Naive thymus-derived CD8-positive, alpha-beta T cell (primary cell): ENCODE data around the gene ZBTB16. TPM values are rescaled to one million over a fixed set of nuclear protein-coding genes. Genes with fewer than 3 reads are reported as not detected.

ENCODE experiments used
- ATAC-seq, 2 donors: fragments of 150-1000 bp; cut with Tn5 transposase in 1 of 2; sonication (Bioruptor Pico), chemical (Tn5 transposase) in 1 of 2; 1 replicate in 1 of 2; 2 replicates in 1 of 2; pipeline ENCODE4 v1.10.0; 2021; ENCODE audit warnings: mild to moderate bottlenecking in 2 of 2, moderate library complexity in 2 of 2
- POLR2A ChIA-PET: fragments of 350-600 bp; sonication (Branson Sonifier 250); formaldehyde crosslinking; loops from one replicate; lab custom pipeline; 2021; ENCODE audit warnings: antibody characterized with exemption; lab: Charles Lee
- DNase-seq, 10 donors: peaks; one replicate each; pipeline versions ENCODE4 v3.0.0 to v3.0.0-alpha.2; 2020 to 2022
- H3K27ac Mint-ChIP-seq, 10 donors: one replicate each; pipeline ENCODE4 v1.8.0; 2020 to 2022; ENCODE audit warnings: mild to moderate bottlenecking in 10 of 10, mixed read lengths in 10 of 10, moderate library complexity in 4 of 10, inconsistent platforms in 1 of 10
- H3K27me3 Mint-ChIP-seq, 5 donors: one replicate each; pipeline ENCODE4 v1.8.0; 2021 to 2022; ENCODE audit warnings: mixed read lengths in 5 of 5
- H3K36me3 Mint-ChIP-seq, 3 donors: one replicate each; pipeline ENCODE4 v1.8.0; 2020 to 2022; ENCODE audit warnings: mixed read lengths in 3 of 3, mild to moderate bottlenecking in 2 of 3, inconsistent platforms in 1 of 3
- H3K4me1 Mint-ChIP-seq, 4 donors: one replicate each; pipeline ENCODE4 v1.8.0; 2021 to 2022; ENCODE audit warnings: mixed read lengths in 4 of 4
- H3K4me3 Mint-ChIP-seq, 10 donors: one replicate each; pipeline ENCODE4 v1.8.0; 2020 to 2022; ENCODE audit warnings: mild to moderate bottlenecking in 10 of 10, mixed read lengths in 10 of 10, moderate library complexity in 6 of 10, inconsistent platforms in 1 of 10
- H3K9me3 Mint-ChIP-seq, 9 donors: one replicate each; pipeline ENCODE4 v1.8.0; 2020 to 2022; ENCODE audit warnings: mixed read lengths in 9 of 9, mild to moderate bottlenecking in 3 of 9, inconsistent platforms in 1 of 9, moderate library complexity in 1 of 9
- polyA plus RNA-seq, 3 donors: library from polyadenylated mRNA; unstranded; fragments of 300-500 nt; fragmentation: Illumina TruSeq; gene quantifications; one replicate each; pipeline ENCODE4 v1.2.3, GENCODE V29; 2021
- total RNA-seq, 8 experiments: library from RNA in 2 of 8; stranded (reverse) in 2 of 8; gene quantifications; one replicate each; pipeline ENCODE4 v1.2.3 and lab custom pipeline; 2021 to 2026

The ZBTB16 gene
- total and polyA plus RNA-seq, 5 experiments from 2014 or later: 0.21 to 7.5 (median 2.5) TPM

GRCh38 chr11:114130115-114130576 lies 70.6 kb downstream of the ZBTB16 start:
- Mint-ChIP-seq H3K4me1 (peaks cover 19 to 60% (median 38%) of the 10 kb centered on the region in 4 donors), H3K4me3 (peak overlapping the region in 1 of 10 donors; percentile 11), H3K27ac (peak overlapping the region in 1 of 10 donors; percentile 41), H3K36me3 (no peaks in the 10 kb centered on the region), H3K9me3 (no peaks in the 10 kb centered on the region), H3K27me3 (no peaks in the 10 kb centered on the region)
- POLR2A ChIA-PET: interaction anchor here (0.6 to 0.8 kb wide), 2 partner anchors 13 to 61 kb away, joined by 3 to 8 read pairs; no protein-coding TSS in a partner anchor
- no peak for DNase-seq
- ATAC-seq: no peak

DNA sequence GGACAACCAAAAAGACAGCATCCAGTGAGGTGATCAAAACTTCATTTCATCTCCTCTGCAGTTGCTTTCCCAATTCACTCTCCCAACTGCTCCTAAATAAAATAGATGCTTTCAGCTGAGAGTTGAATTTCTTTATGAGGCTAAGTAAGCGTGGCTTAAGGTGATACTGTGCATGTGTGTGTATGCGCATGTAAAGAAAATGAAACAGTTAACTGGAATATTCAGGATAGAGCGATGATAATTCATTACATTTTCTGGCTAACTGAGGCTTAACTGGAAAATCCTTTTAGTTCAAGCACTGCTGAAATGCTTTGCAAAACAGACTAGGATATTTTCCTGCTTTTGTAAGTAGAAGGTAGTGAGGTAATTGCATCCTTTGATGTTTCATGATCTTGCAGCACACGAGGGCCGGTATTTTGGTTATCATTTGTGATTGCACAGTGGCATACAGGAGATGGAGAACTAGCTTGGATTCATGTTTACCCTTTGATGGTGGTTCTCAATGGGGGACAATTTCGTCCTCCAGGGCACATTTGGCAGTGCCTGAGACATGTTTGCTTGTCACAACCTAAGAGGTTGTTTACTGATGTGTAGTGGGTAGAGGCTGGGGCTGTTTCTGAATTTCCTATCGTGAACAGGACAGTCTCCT lies 71.2 kb downstream of the ZBTB16 start:
- Mint-ChIP-seq H3K9me3 (no peaks in the 10 kb centered on the region), H3K27ac (peak overlapping the region in 3 of 10 donors; percentile 6 to 51 (median 41)), H3K4me1 (peaks cover 21 to 66% (median 44%) of the 10 kb centered on the region in 4 donors), H3K36me3 (no peaks in the 10 kb centered on the region), H3K4me3 (peak overlapping the region in 2 of 10 donors; percentile 16 to 42), H3K27me3 (no peaks in the 10 kb centered on the region)
- no peak for DNase-seq
- ATAC-seq: no peak
- POLR2A ChIA-PET: no interaction called here

DNA sequence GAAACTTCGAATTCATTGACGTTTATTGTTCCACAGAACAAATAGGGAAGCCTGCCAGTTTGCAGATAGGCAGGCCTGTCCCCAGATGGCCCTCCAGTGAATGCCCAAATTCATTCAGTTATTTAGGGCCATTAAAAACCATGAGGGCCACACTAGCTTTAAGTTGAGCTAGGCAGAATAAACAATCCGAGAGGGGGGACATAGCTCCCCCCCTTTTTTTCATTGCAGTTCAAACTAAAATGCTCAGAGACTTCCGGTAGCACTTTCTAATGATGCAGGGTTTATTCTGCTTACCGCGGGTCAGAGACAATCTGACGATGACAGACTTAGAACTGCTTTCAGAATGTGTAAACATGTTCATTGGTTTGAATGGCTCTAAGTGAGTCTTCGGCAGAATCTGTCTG lies 72.0 kb downstream of the ZBTB16 start:
- Mint-ChIP-seq H3K9me3 (no peaks in the 10 kb centered on the region), H3K27ac (peak overlapping the region in 8 of 10 donors; percentile 15 to 82 (median 38)), H3K4me1 (peaks cover 21 to 73% (median 52%) of the 10 kb centered on the region in 4 donors), H3K4me3 (peak overlapping the region in 8 of 10 donors; percentile 2 to 69 (median 36)), H3K36me3 (no peaks in the 10 kb centered on the region), H3K27me3 (no peaks in the 10 kb centered on the region)
- peak; percentile 47 to 88 for ATAC-seq
- POLR2A ChIA-PET: no interaction called here
- peak in 2 of 10 donors; percentile 26 to 30 for DNase-seq

- peaks cover 25 to 80% (median 57%) of the 10 kb centered on the region in 4 donors for H3K4me1 Mint-ChIP-seq
- DNase-seq (no peak), ATAC-seq (no peak)
- no peaks in the 10 kb centered on the region for H3K36me3 Mint-ChIP-seq
- no peaks in the 10 kb centered on the region for H3K27me3 Mint-ChIP-seq
- H3K27ac Mint-ChIP-seq: no peak overlapping the region
- H3K4me3 Mint-ChIP-seq: no peak overlapping the region
- POLR2A ChIA-PET: no interaction called here
- no peaks in the 10 kb centered on the region for H3K9me3 Mint-ChIP-seq
Observed at GRCh38 chr11:114132417-114132816, 72.9 kb downstream of the ZBTB16 start.

DNA sequence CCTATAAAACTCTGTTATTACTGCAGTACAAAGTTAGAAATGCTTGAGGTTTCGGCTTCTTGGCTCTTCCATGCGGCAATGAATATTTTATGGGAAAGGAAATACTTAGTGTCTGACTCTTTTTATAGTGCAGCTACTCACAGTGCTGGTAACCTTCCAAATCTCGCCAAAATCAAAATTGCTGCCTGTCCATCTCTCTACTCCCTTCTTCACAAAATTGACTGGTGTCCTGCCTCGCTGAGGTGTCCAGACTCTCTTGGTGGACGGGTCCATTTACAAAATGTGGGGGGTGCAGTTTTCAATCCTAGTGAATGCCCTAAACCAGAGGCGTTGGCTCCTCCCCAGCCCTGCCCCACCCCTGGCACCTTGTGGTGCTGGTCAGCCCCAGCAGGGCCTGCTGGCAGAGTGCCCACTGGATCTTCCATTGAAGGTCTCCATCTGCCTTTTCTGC lies 73.5 kb downstream of the ZBTB16 start:
- ATAC-seq (no peak), DNase-seq (no peak)
- Mint-ChIP-seq H3K36me3 (no peaks in the 10 kb centered on the region), H3K4me1 (peaks cover 25 to 82% (median 61%) of the 10 kb centered on the region in 4 donors), H3K4me3 (no peak overlapping the region), H3K27me3 (no peaks in the 10 kb centered on the region), H3K9me3 (peaks cover 0 to 2% (median 0%) of the 10 kb centered on the region in 9 donors), H3K27ac (peak overlapping the region in 1 of 10 donors; percentile 77)
- POLR2A ChIA-PET: no interaction called here

GRCh38 chr11:114133548-114134329 lies 74.2 kb downstream of the ZBTB16 start:
- peaks cover 23 to 80% (median 63%) of the 10 kb centered on the region in 4 donors for H3K4me1 Mint-ChIP-seq
- POLR2A ChIA-PET: interaction anchor here (1.3 kb wide), 1 partner anchor 7 kb away, joined by 3 read pairs; no protein-coding TSS in a partner anchor
- no peak for ATAC-seq

DNA sequence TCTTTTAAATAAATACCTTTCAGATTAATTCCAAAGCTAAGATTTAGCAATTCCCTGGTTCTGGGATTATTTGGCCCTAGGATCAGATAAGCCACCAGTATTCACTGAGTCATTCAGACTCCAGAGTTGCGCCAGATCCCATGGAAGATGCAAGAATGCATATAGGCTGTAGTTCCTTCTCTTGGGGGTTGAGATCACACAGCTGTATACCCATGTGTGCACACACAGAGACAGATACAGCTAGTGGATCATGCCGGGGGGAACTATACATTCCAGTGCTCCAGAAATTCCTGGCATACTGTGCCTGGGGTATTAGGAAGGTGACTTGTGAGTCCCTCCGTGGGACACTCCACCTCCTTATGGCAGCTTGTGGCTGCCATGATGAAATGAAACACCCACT lies 75.4 kb downstream of the ZBTB16 start:
- peaks cover 17 to 81% (median 62%) of the 10 kb centered on the region in 4 donors for H3K4me1 Mint-ChIP-seq
- no peak overlapping the region for H3K27ac Mint-ChIP-seq
- ATAC-seq: no peak
- H3K9me3 Mint-ChIP-seq: peaks cover 0 to 2% (median 0%) of the 10 kb centered on the region in 9 donors
- POLR2A ChIA-PET: interaction anchor here (1.3 to 1.5 kb wide), 2 partner anchors 8 to 58 kb away, joined by 3 read pairs; no protein-coding TSS in a partner anchor
- no peaks in the 10 kb centered on the region for H3K36me3 Mint-ChIP-seq
- no peak overlapping the region for H3K4me3 Mint-ChIP-seq
- no peaks in the 10 kb centered on the region for H3K27me3 Mint-ChIP-seq
- DNase-seq: no peak

More at GRCh38 chr11:114133548-114134329, 74.2 kb downstream of the ZBTB16 start:
- Mint-ChIP-seq H3K27me3 (no peaks in the 10 kb centered on the region), H3K27ac (peak overlapping the region in 4 of 10 donors; percentile 2 to 75 (median 27)), H3K4me3 (no peak overlapping the region), H3K36me3 (no peaks in the 10 kb centered on the region), H3K9me3 (peaks cover 0 to 2% (median 0%) of the 10 kb centered on the region in 9 donors)
- no peak for DNase-seq

- H3K27ac Mint-ChIP-seq: no peak overlapping the region
- H3K36me3 Mint-ChIP-seq: no peaks in the 10 kb centered on the region
Observed at GRCh38 chr11:114135737-114136151, 76.2 kb downstream of the ZBTB16 start.

GRCh38 chr11:114136686-114137640 lies 77.5 kb downstream of the ZBTB16 start:
- Mint-ChIP-seq H3K27me3 (peaks cover 0 to 2% (median 0%) of the 10 kb centered on the region in 5 donors), H3K9me3 (peaks cover 0 to 2% (median 0%) of the 10 kb centered on the region in 9 donors), H3K27ac (peak overlapping the region in 6 of 10 donors; percentile 6 to 62 (median 44)), H3K36me3 (peaks cover 0 to 5% (median 0%) of the 10 kb centered on the region in 3 donors), H3K4me3 (peak overlapping the region in 8 of 10 donors; percentile 13 to 62 (median 52)), H3K4me1 (peaks cover 18 to 75% (median 48%) of the 10 kb centered on the region in 4 donors)
- ATAC-seq: no peak
- POLR2A ChIA-PET: no interaction called here
- no peak for DNase-seq

More at GRCh38 chr11:114135737-114136151, 76.2 kb downstream of the ZBTB16 start:
- H3K4me1 Mint-ChIP-seq: peaks cover 20 to 80% (median 58%) of the 10 kb centered on the region in 4 donors
- no peak overlapping the region for H3K4me3 Mint-ChIP-seq
- no peak for DNase-seq
- POLR2A ChIA-PET: interaction anchor here (1.5 kb wide), 1 partner anchor 57 kb away, joined by 3 read pairs; no protein-coding TSS in a partner anchor
- H3K9me3 Mint-ChIP-seq: peaks cover 0 to 2% (median 0%) of the 10 kb centered on the region in 9 donors
- peaks cover 0 to 2% (median 0%) of the 10 kb centered on the region in 5 donors for H3K27me3 Mint-ChIP-seq
- ATAC-seq: no peak

DNA sequence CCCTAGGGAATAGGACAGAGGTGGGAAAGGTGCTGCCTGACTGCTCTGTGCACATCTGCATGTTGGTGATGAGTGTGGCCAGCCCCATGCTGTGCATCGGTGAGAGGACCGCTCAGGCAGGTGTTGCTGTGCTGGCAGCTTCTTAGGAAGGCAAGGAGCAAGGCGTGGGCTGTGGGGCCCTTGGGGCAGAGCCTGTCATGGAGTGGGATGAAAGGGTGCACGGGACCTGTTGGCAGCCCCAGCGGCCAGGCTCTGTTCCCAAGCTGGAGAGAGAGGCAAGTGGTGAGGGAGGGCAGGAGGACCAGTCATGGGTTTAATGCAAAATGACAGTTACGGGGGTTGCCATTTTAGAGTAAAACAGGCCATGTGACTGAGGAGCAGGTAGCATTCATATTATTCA lies 78.3 kb downstream of the ZBTB16 start:
- Mint-ChIP-seq H3K4me3 (peak overlapping the region in 1 of 10 donors; percentile 54), H3K9me3 (peaks cover 0 to 2% (median 0%) of the 10 kb centered on the region in 9 donors), H3K27ac (peak overlapping the region in 4 of 10 donors; percentile 35 to 62 (median 47)), H3K36me3 (peaks cover 0 to 5% (median 0%) of the 10 kb centered on the region in 3 donors), H3K4me1 (peaks cover 18 to 70% (median 47%) of the 10 kb centered on the region in 4 donors), H3K27me3 (peaks cover 0 to 2% (median 0%) of the 10 kb centered on the region in 5 donors)
- no peak for DNase-seq
- no peak for ATAC-seq
- POLR2A ChIA-PET: no interaction called here

GRCh38 chr11:114138411-114138810 lies 78.9 kb downstream of the ZBTB16 start:
- no peak overlapping the region for H3K4me3 Mint-ChIP-seq
- POLR2A ChIA-PET: no interaction called here
- peaks cover 0 to 5% (median 0%) of the 10 kb centered on the region in 3 donors for H3K36me3 Mint-ChIP-seq
- H3K9me3 Mint-ChIP-seq: peaks cover 0 to 2% (median 0%) of the 10 kb centered on the region in 9 donors
- peaks cover 0 to 2% (median 0%) of the 10 kb centered on the region in 5 donors for H3K27me3 Mint-ChIP-seq
- ATAC-seq (no peak), DNase-seq (no peak)
- peak overlapping the region in 1 of 10 donors; percentile 62 for H3K27ac Mint-ChIP-seq
- peaks cover 18 to 75% (median 47%) of the 10 kb centered on the region in 4 donors for H3K4me1 Mint-ChIP-seq
